ENCODE data around the gene CACNA1C. TPM values are rescaled to one million over a fixed set of nuclear protein-coding genes. Genes with fewer than 3 reads are reported as not detected.

The CACNA1C gene
- total and polyA plus RNA-seq, 8 donors: 0.31 to 55.8 (median 7.2) TPM

- H3K27ac ChIP-seq: no peak overlapping the region
- no peak for DNase-seq
- intact Hi-C loops (cut with DNase I; ENCODE audit: low total_unique reads): no loop called here
- no peaks in the 10 kb centered on the region for H3K27me3 ChIP-seq
- H3K9me3 ChIP-seq: no peaks in the 10 kb centered on the region
- H3K4me3 ChIP-seq: no peak overlapping the region
- 78 to 89% (median 82%) methylated on average over 9 of the region's 9 CpGs for WGBS, 5 donors
- no peak for TF ChIP-seq POLR2AphosphoS5 (IDR thresholded peaks at IDR 0.05)
- no peak for TF ChIP-seq EP300 (IDR thresholded peaks at IDR 0.05)
- no peak for TF ChIP-seq CTCF (IDR thresholded peaks at IDR 0.05)
- TF ChIP-seq POLR2A (IDR thresholded peaks at IDR 0.05): no peak
- H3K4me1 ChIP-seq: peaks cover 0 to 29% (median 10%) of the 10 kb centered on the region in 4 donors
- no peaks in the 10 kb centered on the region for H3K36me3 ChIP-seq
Measured at GRCh38 chr12:2140858-2141519, 88.2 kb downstream of the CACNA1C start.

DNA sequence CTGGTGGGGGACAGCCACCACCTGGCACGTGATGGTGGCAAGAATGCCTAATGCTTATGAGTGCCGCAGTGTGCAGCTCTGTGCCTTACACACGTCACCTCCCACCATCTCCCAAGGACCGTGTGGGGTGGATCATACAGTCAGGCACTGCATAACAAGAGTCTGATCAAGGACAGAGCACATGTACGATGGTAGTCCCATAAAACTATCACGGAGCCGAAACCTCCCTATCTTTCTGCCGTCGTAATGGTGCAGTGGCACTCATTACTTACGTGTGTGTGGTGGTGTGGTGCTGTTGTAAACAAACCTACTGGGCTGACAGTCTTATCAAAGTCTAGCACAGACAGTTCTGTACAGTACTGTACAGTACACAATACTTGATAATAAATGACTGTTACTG lies 89.3 kb downstream of the CACNA1C start:
- TF ChIP-seq EP300 (IDR thresholded peaks at IDR 0.05) (no peak), POLR2A (IDR thresholded peaks at IDR 0.05) (no peak), POLR2AphosphoS5 (IDR thresholded peaks at IDR 0.05) (no peak), CTCF (IDR thresholded peaks at IDR 0.05) (no peak)
- intact Hi-C loops (cut with DNase I; ENCODE audit: low total_unique reads): no loop called here
- Histone ChIP-seq H3K4me1 (peaks cover 0 to 30% (median 10%) of the 10 kb centered on the region in 4 donors), H3K9me3 (no peaks in the 10 kb centered on the region), H3K36me3 (no peaks in the 10 kb centered on the region), H3K27me3 (no peaks in the 10 kb centered on the region), H3K27ac (no peak overlapping the region), H3K4me3 (no peak overlapping the region)
- 70 to 88% (median 77%) methylated on average over 10 of the region's 10 CpGs for WGBS, 5 donors
- no peak for DNase-seq

DNA sequence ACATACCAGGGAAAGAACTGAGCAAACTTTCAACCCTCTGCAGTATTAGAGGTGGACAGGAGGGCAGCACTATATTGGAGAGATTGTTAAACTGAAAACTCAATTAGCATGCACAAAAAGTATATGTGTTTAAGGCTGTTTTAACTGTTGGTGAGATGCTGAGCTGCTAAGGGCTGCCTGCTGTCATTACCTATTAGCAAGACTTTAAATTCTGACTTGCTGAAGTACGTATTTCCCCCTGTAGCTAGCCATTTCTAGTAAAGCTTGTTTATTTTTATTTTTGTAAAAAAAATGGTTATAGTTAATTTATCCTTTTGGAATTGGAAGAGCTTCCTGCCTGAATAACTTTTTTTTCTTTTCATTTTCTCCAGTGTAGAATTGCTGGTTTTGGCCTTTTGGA lies 92.2 kb downstream of the CACNA1C start:
- Histone ChIP-seq H3K4me1 (peaks cover 0 to 17% (median 6%) of the 10 kb centered on the region in 4 donors), H3K9me3 (no peaks in the 10 kb centered on the region), H3K27ac (no peak overlapping the region), H3K27me3 (no peaks in the 10 kb centered on the region), H3K4me3 (no peak overlapping the region), H3K36me3 (no peaks in the 10 kb centered on the region)
- intact Hi-C loops (cut with DNase I; ENCODE audit: low total_unique reads): no loop called here
- no peak for TF ChIP-seq POLR2A (IDR thresholded peaks at IDR 0.05)
- no peak for TF ChIP-seq POLR2AphosphoS5 (IDR thresholded peaks at IDR 0.05)
- TF ChIP-seq EP300 (IDR thresholded peaks at IDR 0.05): no peak
- TF ChIP-seq CTCF (IDR thresholded peaks at IDR 0.05): no peak
- 52 to 66% (median 58%) methylated on average over 1 of the region's 1 CpG for WGBS, 5 donors
- no peak for DNase-seq

- Histone ChIP-seq H3K27me3 (no peaks in the 10 kb centered on the region), H3K36me3 (no peaks in the 10 kb centered on the region), H3K4me3 (no peak overlapping the region), H3K27ac (no peak overlapping the region), H3K4me1 (peaks cover 0 to 17% (median 6%) of the 10 kb centered on the region in 4 donors), H3K9me3 (no peaks in the 10 kb centered on the region)
- TF ChIP-seq POLR2A (IDR thresholded peaks at IDR 0.05): no peak
- no peak for TF ChIP-seq POLR2AphosphoS5 (IDR thresholded peaks at IDR 0.05)
- no peak for TF ChIP-seq CTCF (IDR thresholded peaks at IDR 0.05)
- TF ChIP-seq EP300 (IDR thresholded peaks at IDR 0.05): no peak
- WGBS, 5 donors: 62 to 70% (median 65%) methylated on average over 7 of the region's 7 CpGs
- intact Hi-C loops (cut with DNase I; ENCODE audit: low total_unique reads): no loop called here
- no peak for DNase-seq
Measured at GRCh38 chr12:2145433-2145998, 92.7 kb downstream of the CACNA1C start.
